Measurements from ENCODE around the gene PTCD2.

PTCD2 gene

DNA sequence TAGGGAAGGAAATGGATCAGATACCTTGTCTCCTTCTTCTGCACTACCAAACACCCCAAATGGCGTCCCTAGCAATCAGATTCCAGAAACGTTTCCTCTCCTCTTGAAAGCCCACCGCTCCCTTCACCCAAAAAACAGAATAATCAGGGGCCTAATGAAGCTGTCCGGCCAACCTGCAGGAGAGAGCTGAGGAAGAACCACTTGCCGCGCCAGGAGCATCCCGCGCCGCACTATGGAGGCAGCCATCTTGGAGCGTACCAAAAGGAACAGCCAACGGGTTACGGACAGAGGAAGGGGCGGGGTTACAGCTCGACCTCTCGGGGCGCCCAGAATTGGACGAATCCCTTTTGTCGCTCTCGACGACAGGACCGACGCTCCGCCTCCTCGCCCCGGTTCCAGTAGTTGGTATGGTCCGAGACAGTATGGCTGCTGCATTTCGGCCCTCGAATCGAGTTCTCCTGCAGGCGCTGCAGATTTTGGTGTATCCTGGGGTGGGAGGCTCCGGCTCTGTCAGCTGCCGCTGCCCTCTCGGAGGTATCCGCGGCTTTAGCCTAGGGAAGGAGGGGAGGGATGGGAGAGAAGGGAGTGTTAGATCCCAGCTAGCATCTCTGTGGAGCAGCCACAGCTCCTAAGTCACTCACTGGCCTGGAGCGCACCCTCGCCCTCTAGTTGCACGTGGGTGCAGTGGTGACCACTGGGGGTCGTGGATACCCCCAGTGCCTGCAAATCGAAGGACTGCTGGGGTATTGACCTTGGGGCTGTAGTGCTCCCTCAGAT is at the start of gene PTCD2, which contains the start of gene MRPS27:
Gene PTCD2, plus strand, starts transcription at position 398 of the 777 bp plus-strand sequence. Its CDS starts 10 bp downstream, at position 408.
Gene MRPS27, minus strand, starts transcription at position 265 of the 777 bp plus-strand sequence. Its CDS starts 19 bp downstream, at position 246.
- H3K4me3 ChIP-seq (ENCODE audit: low read length): peak within 1 kb of the TSS; percentile 100
- DNase-seq (ENCODE audit: low read depth): peak; percentile 100
- H3K9ac ChIP-seq (ENCODE audit: low read length): peak within 1 kb of the TSS; percentile 96
- H3K9me3 ChIP-seq (ENCODE audit: control insufficient read depth, low read length): no peaks in the 10 kb centered on the region
- H3K27me3 ChIP-seq (replicated peaks; ENCODE audit: control insufficient read depth, insufficient read depth, low read length): no peaks in the 10 kb centered on the region
- peaks cover 15% of the 10 kb centered on the region for H3K36me3 ChIP-seq (ENCODE audit: control insufficient read depth, insufficient read depth, low read length, severe bottlenecking)
- H3K4me1 ChIP-seq (ENCODE audit: control insufficient read depth, insufficient read depth, low read length): peaks cover 13% of the 10 kb centered on the region

DNA sequence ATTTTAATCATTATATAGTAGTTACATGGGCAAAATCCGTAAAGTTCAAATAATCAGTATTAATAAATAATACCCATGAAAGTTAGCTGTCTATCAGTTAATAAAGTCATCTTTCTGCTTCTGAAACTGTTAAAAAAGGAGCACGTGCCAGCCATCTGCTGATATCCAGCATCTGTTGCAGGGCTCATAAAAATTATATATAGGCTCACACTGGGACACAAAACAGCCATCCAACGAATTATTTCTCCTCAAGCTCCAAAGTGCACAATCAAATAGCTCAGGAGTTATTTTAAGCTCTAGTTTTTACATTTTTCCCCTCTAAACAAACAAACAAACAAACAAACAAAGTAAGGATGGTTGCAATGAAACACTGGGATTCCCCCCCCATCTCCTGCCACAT is 48.5 kb upstream of the PTCD2 start:
- Histone ChIP-seq H3K9me3 (ENCODE audit: control insufficient read depth, low read length) (peaks cover 6% of the 10 kb centered on the region), H3K4me1 (ENCODE audit: control insufficient read depth, insufficient read depth, low read length) (peaks cover 21% of the 10 kb centered on the region), H3K9ac (ENCODE audit: low read length) (no peak overlapping the region), H3K27me3 (replicated peaks; ENCODE audit: control insufficient read depth, insufficient read depth, low read length) (no peaks in the 10 kb centered on the region), H3K36me3 (ENCODE audit: control insufficient read depth, insufficient read depth, low read length, severe bottlenecking) (peaks cover 10% of the 10 kb centered on the region), H3K4me3 (ENCODE audit: low read length) (no peak overlapping the region)
- DNase-seq (ENCODE audit: low read depth): no peak

- Histone ChIP-seq H3K4me1 (ENCODE audit: control insufficient read depth, insufficient read depth, low read length) (peaks cover 17% of the 10 kb centered on the region), H3K9ac (ENCODE audit: low read length) (no peak overlapping the region), H3K36me3 (ENCODE audit: control insufficient read depth, insufficient read depth, low read length, severe bottlenecking) (peaks cover 10% of the 10 kb centered on the region), H3K27me3 (replicated peaks; ENCODE audit: control insufficient read depth, insufficient read depth, low read length) (no peaks in the 10 kb centered on the region), H3K4me3 (ENCODE audit: low read length) (no peak overlapping the region), H3K9me3 (ENCODE audit: control insufficient read depth, low read length) (peaks cover 6% of the 10 kb centered on the region)
- no peak for DNase-seq (ENCODE audit: low read depth)
These were observed 47.8 kb upstream of the PTCD2 start for GRCh38 chr5:72272398-72272797.

GRCh38 chr5:72273547-72273946 is 46.6 kb upstream of the PTCD2 start:
- Histone ChIP-seq H3K4me3 (ENCODE audit: low read length) (no peak overlapping the region), H3K4me1 (ENCODE audit: control insufficient read depth, insufficient read depth, low read length) (peaks cover 5% of the 10 kb centered on the region), H3K9ac (ENCODE audit: low read length) (no peak overlapping the region), H3K27me3 (replicated peaks; ENCODE audit: control insufficient read depth, insufficient read depth, low read length) (no peaks in the 10 kb centered on the region), H3K9me3 (ENCODE audit: control insufficient read depth, low read length) (peaks cover 6% of the 10 kb centered on the region), H3K36me3 (ENCODE audit: control insufficient read depth, insufficient read depth, low read length, severe bottlenecking) (peaks cover 10% of the 10 kb centered on the region)
- DNase-seq (ENCODE audit: low read depth): no peak

DNA sequence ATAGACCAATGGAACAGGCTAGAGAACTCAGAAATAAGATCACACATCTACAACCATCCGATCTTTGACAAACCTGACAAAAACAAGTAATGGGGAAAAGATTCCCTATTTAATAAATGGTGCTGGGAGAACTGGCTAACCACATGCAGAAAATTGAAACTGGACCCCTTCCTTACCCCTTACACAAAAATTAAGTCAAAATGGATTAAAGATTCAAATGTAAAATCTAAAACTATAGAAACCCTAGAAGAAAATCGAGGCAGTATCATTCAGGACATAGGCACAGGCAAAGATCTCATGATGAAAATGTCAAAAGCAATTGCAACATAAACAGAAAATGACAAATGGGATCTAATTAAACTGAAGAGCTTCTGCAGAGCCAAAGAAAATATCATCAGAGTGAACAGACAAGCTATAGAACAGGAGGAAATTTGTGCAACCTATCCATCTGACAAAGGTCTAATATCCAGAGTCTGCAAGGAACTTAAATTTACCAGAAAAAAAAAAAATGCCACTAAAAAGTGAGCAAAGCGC is 43.9 kb upstream of the PTCD2 start:
- H3K4me1 ChIP-seq (ENCODE audit: control insufficient read depth, insufficient read depth, low read length): peaks cover 15% of the 10 kb centered on the region
- no peak for DNase-seq (ENCODE audit: low read depth)
- H3K27me3 ChIP-seq (replicated peaks; ENCODE audit: control insufficient read depth, insufficient read depth, low read length): no peaks in the 10 kb centered on the region
- H3K9me3 ChIP-seq (ENCODE audit: control insufficient read depth, low read length): peaks cover 6% of the 10 kb centered on the region
- H3K36me3 ChIP-seq (ENCODE audit: control insufficient read depth, insufficient read depth, low read length, severe bottlenecking): peaks cover 18% of the 10 kb centered on the region
- no peak overlapping the region for H3K4me3 ChIP-seq (ENCODE audit: low read length)
- H3K9ac ChIP-seq (ENCODE audit: low read length): no peak overlapping the region

GRCh38 chr5:72280581-72281069 is 39.5 kb upstream of the PTCD2 start:
- Histone ChIP-seq H3K9me3 (ENCODE audit: control insufficient read depth, low read length) (peaks cover 6% of the 10 kb centered on the region), H3K36me3 (ENCODE audit: control insufficient read depth, insufficient read depth, low read length, severe bottlenecking) (peaks cover 13% of the 10 kb centered on the region), H3K4me1 (ENCODE audit: control insufficient read depth, insufficient read depth, low read length) (peaks cover 35% of the 10 kb centered on the region), H3K9ac (ENCODE audit: low read length) (peak overlapping the region; percentile 77), H3K27me3 (replicated peaks; ENCODE audit: control insufficient read depth, insufficient read depth, low read length) (no peaks in the 10 kb centered on the region), H3K4me3 (ENCODE audit: low read length) (no peak overlapping the region)
- peak; percentile 68 for DNase-seq (ENCODE audit: low read depth)

DNA sequence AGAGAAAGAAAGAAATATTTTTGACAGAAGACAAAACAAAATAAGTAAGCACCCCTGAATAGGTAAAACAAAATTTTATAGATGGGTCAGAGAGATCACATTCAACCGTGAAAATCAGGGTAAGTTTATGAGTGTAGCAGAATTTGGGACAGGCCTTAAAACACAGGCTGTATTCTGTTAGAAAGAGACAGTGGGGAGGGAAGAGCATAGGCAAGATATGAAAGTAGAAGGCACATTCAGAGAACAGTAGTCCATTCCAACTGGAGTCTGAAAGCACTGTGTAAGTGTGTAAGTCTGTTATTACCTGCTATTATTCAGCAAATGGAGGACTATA is 38.8 kb upstream of the PTCD2 start:
- Histone ChIP-seq H3K36me3 (ENCODE audit: control insufficient read depth, insufficient read depth, low read length, severe bottlenecking) (peaks cover 8% of the 10 kb centered on the region), H3K9me3 (ENCODE audit: control insufficient read depth, low read length) (peaks cover under 1% of the 10 kb centered on the region), H3K4me3 (ENCODE audit: low read length) (peak overlapping the region; percentile 17), H3K4me1 (ENCODE audit: control insufficient read depth, insufficient read depth, low read length) (peaks cover 35% of the 10 kb centered on the region), H3K9ac (ENCODE audit: low read length) (peak overlapping the region; percentile 77), H3K27me3 (replicated peaks; ENCODE audit: control insufficient read depth, insufficient read depth, low read length) (no peaks in the 10 kb centered on the region)
- no peak for DNase-seq (ENCODE audit: low read depth)

- Histone ChIP-seq H3K9me3 (ENCODE audit: control insufficient read depth, low read length) (no peaks in the 10 kb centered on the region), H3K36me3 (ENCODE audit: control insufficient read depth, insufficient read depth, low read length, severe bottlenecking) (peaks cover 7% of the 10 kb centered on the region), H3K27me3 (replicated peaks; ENCODE audit: control insufficient read depth, insufficient read depth, low read length) (no peaks in the 10 kb centered on the region), H3K9ac (ENCODE audit: low read length) (peak overlapping the region; percentile 77), H3K4me3 (ENCODE audit: low read length) (peak overlapping the region; percentile 17), H3K4me1 (ENCODE audit: control insufficient read depth, insufficient read depth, low read length) (peaks cover 35% of the 10 kb centered on the region)
- peak; percentile 96 for DNase-seq (ENCODE audit: low read depth)
These were observed 38.2 kb upstream of the PTCD2 start for GRCh38 chr5:72281764-72282499.

- H3K36me3 ChIP-seq (ENCODE audit: control insufficient read depth, insufficient read depth, low read length, severe bottlenecking): peaks cover 7% of the 10 kb centered on the region
- H3K9me3 ChIP-seq (ENCODE audit: control insufficient read depth, low read length): no peaks in the 10 kb centered on the region
- H3K4me1 ChIP-seq (ENCODE audit: control insufficient read depth, insufficient read depth, low read length): peaks cover 35% of the 10 kb centered on the region
- H3K4me3 ChIP-seq (ENCODE audit: low read length): peak overlapping the region; percentile 2
- H3K9ac ChIP-seq (ENCODE audit: low read length): peak overlapping the region; percentile 77
- no peaks in the 10 kb centered on the region for H3K27me3 ChIP-seq (replicated peaks; ENCODE audit: control insufficient read depth, insufficient read depth, low read length)
- peak; percentile 62 for DNase-seq (ENCODE audit: low read depth)
These were observed 37.3 kb upstream of the PTCD2 start for GRCh38 chr5:72282878-72283277.

GRCh38 chr5:72283358-72283757 is 36.8 kb upstream of the PTCD2 start:
- peaks cover 35% of the 10 kb centered on the region for H3K4me1 ChIP-seq (ENCODE audit: control insufficient read depth, insufficient read depth, low read length)
- no peak overlapping the region for H3K4me3 ChIP-seq (ENCODE audit: low read length)
- H3K27me3 ChIP-seq (replicated peaks; ENCODE audit: control insufficient read depth, insufficient read depth, low read length): no peaks in the 10 kb centered on the region
- H3K9ac ChIP-seq (ENCODE audit: low read length): peak overlapping the region; percentile 77
- no peaks in the 10 kb centered on the region for H3K9me3 ChIP-seq (ENCODE audit: control insufficient read depth, low read length)
- no peak for DNase-seq (ENCODE audit: low read depth)
- peaks cover 9% of the 10 kb centered on the region for H3K36me3 ChIP-seq (ENCODE audit: control insufficient read depth, insufficient read depth, low read length, severe bottlenecking)

All from adipocyte (in vitro differentiated cells).